Medulla oblongata (tissue), 1 donor: Measurements from ENCODE around the gene BRD1.

Source experiments
- DNase-seq: peaks from one replicate; pipeline ENCODE4 v3.0.0-alpha.2; 2015; ENCODE audit errors: extremely low spot score

BRD1 gene

DNA sequence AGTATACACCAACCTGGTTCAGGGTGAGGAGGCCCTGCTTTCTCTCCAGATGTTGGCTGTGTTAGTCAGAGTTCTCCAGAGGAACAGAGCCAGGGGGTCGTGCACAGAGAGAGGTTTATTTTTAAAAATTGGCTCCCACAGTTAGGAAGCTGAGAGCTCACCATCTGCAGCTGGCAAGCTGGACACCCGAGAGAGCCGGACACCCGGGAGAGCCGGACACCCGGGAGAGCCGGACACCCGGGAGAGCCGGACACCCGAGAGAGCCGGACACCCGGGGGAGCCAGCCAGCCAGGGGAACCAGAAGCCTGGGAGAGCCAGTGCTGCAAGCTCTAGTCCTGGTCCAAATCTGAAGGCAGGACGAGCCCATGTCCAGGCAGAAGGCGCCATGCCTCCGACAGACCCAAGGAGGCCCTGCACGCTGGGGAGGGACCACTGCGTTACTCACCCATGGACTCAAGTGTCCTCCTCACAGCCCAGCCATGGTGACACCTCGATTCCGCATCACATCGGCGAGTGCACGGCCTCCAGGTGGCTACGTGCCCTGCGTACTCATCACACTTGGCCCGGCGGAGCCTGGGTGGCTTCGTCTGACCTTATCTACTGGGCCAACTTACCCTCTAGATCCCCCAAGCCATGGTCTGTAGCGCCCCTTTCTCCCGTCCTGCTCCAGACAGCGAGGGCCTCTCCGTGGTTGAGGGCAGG lies 99.0 kb downstream of the BRD1 start:
- DNase-seq, result no peak

DNA sequence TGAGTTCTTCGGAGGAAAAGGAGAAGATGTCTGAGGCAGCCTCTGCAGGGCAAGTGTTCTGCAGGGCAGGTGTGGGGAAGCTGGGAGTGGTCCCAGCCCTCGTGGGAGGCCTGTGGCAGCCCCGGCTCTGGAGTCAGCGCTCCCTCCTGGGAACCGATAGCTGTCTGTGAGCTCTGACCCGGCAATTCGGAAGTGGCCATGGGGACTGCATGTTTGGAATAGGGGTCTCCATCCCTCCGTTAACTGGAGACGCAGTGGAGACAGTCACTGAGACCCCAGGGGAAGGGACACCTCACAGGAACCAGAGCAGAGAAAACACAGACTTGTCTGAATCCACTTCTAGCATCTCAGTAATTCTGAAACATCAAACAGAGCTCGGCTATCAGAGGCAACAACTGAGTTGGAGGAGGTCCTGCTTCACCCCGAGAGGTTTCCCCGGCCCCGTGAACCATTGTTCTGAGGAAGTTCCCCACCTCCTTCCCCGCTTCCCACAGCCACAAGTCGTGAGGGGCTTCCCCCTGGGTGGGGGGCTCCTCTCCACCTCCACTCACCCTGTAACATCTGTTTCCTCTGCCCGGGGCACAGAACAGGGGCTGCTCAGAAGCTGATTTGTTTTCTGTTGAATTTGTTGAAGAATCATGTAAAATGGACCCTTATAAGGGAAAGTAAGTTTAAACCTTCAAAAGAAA lies 99.6 kb downstream of the BRD1 start:
- no peak for DNase-seq

DNA sequence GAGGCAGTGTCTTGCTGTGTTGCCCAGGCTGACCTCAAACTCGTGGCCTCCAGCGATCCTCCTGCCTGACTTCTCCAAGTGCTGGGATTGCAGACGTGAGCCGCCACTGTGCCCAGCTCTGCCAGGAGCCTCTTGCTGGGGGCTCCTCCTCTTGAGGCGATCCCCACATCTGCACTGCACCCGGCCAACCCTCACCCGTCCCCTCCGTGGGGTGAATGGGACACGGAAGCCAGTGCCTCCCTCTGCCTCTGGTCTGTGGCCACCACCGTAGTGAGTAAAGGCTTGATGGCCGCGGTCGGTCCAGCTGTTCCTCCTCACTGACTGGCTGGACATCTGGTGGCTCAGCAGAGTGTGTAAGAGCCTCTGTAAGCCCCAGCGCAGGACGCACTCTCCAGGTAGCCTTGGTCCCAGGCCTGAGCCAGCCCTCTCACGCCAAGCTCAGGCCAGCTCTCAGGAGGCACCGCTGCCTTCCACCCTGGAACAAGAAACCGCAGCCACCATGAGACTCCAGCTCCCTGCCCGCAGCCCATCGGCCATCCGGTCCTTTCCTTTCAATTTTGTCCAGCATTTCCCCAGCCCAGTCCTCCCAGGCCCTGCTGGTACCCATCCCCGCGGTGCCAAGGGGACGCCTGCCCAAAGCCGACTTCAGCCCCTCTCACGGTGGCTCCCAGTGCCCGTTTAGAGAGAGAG lies 100.3 kb downstream of the BRD1 start:
- no peak for DNase-seq

- no peak for DNase-seq
Observed at GRCh38 chr22:49726701-49727101, 101.0 kb downstream of the BRD1 start.

- no peak for DNase-seq
Observed at GRCh38 chr22:49726022-49726681, 101.5 kb downstream of the BRD1 start.

DNA sequence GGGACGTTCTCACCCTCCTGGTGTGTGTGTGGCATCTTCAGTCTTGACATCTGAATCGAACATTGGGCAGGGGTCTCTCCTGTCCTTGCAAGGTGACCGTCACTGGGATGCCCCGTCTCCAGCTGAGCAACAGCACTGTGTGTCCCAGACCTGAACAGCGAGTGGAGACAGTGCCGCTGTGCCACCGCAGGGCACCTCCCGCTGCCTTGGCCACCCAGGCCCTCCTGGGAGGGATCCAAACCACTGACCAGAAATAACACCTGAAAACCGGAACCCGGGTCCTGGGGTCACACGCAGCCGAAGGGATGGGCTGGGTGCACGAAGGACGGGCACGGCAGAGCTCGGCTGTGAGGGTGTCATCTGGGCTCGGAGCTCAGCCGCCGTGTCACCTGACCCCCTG lies 102.2 kb downstream of the BRD1 start:
- no peak for DNase-seq

- peak; percentile 54 for DNase-seq
Observed at GRCh38 chr22:49724893-49725489, 102.7 kb downstream of the BRD1 start.

DNA sequence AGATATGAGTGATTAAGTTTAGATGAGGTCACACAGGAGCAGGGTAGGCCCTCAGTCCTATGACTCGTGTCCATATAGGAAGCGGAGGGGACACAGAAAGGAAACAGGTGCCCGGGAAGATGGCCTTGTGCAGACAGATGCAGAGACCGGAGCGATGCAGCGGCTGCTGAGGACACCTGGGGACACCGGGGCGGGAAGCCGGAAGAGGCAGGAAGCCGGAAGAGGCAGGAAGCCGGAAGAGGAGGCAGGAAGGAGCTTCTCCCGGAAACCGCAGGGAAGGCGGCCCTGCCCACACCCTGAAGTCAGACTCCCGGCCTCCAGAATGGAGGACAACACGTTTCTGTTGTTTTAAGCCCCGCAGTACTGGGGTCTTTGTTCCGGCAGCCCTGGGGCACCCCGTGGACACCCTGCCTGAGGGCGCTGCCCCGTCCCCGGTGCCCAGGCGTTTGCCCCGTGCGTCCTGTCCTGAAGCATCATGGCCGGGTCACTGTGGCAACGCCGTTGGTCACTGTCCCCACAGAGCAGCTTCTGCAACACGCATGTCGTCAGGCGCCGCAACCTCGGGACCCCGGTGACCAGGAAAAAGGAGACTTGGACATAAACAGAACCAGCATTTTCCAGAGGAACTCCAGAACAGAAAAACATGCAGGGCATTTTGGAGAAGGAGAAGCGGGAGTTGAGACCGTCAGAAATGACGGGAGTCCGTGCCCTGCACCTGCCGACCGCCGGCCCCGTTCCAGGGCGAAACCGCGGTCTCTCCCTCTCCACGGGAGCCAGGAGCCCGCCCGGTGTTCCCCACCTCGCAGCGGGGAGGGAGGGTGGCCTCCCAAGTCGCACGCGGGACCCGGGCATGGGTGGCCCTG lies 103.4 kb downstream of the BRD1 start:
- DNase-seq, result no peak

DNA sequence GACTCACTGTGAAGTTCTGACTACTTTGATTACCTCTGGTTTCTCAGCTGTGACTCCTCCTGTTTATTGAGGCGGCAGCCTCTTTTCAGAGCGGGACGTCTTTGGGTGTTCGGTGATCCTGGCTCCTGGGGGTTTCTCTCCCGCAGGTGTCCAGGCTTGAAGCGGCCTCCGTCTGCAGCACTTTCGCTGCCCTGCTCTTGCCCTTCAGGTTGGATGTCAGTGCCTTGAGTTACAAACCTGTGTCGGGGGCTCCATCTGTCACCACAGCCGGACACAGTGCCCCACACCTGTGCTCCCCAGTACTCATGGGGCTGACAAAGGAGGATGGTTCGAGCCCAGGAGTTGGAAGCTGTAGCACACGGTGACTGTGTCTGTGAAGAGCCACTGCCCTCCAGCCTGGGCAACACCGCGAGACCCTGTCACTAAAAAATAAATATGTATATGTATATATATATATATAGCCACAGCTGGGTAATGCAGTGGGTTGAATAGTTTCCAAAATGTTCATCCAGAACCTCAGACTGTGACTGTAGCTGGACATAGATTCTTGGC lies 104.1 kb downstream of the BRD1 start:
- DNase-seq, result no peak
